ENCODE results near the gene MRPL17.

MRPL17 gene

GRCh38 chr11:6653656-6654055 is 29.5 kb downstream of the MRPL17 start:
- no peak for DNase-seq

DNA sequence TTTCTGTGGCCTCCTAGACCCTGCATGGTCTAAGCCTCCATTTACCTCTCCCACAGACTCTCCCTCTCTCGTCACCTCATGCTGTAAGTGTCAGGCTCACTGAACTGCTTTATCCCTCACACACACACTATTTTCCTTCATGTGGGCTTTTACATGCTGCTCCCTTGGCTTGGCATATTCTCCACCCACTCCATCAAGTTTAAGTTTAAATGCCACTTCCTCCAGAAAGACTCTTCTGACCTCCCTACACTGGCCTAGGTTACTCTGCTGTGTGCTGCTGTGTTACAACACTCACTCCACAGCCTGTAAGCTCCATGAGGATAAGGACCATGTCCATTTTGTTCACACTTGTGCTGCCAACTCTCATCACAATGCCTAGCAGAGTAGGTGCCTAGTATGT is 30.0 kb downstream of the MRPL17 start:
- no peak for DNase-seq

- no peak for DNase-seq
These were observed 31.0 kb downstream of the MRPL17 start for GRCh38 chr11:6652182-6652581.

GRCh38 chr11:6650980-6651379 is 32.2 kb downstream of the MRPL17 start:
- peak; percentile 22 to 30 for DNase-seq

- no peak for DNase-seq
These were observed 33.0 kb downstream of the MRPL17 start for GRCh38 chr11:6650104-6650503.

DNA sequence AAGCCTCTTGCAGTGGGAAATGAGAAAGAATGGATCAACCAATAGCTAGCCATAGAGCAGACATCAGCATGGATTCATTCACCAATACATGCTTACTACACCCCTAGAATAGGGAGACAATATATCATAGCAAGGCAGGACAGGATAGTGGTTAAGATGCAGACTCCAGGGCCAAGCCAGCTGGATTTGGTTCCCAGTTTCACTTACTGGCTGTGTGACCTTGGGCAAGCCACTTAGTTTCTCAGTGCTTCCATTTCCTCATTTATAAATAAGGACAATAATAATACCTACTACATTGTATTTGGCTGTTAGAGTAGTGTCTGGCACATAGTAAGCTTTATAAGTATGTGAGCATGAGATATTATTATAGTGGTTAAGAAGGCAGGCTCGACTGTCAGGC is 34.6 kb downstream of the MRPL17 start:
- no peak for DNase-seq

DNA sequence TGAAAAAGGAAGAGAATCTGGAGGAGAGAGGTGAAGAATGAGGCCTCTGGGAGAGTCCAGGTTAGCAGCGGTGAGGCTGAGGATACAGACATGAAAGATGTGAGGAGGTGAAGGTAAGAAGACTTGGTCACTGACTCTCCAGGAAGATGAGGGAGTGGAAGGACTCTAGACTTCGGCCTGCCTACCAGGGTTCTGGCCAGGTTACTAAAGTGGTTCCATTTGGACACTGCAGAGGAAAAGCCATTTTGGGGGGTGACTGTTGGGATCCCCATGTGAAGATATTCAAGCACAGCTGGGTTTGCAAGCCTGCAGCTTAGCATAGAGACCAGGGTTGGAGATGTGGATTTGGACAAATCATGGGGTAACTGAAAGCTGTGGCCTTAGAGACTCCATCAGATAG is 35.3 kb downstream of the MRPL17 start:
- no peak for DNase-seq

GRCh38 chr11:6646918-6647679 is 36.0 kb downstream of the MRPL17 start:
- no peak for DNase-seq

- no peak for DNase-seq
These were observed 36.6 kb downstream of the MRPL17 start for GRCh38 chr11:6646576-6646917.

GRCh38 chr11:6646071-6646470 is 37.1 kb downstream of the MRPL17 start:
- DNase-seq, result no peak

DNA sequence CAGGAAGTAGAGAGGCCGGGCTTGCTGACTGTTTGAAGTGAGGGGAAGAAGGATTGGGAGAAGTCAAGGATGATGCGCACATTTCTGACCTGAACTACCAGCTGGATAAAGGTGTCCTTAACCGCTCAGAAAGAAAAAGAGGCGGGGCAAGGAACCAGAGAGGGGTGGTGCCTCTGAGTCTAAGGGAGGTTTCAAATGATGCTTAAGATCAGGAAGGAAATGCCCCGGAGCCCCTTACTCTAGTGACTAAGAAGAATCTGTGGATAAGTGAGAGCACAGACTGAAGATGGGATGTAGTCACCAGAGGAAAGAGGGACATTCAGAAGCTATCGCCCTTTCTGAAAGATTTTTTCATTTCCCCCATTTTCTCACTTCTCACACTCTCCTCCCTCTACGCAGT is 40.2 kb downstream of the MRPL17 start:
- DNase-seq, result no peak

GRCh38 chr11:6640985-6641701 is 42.0 kb downstream of the MRPL17 start:
- no peak for DNase-seq

DNA sequence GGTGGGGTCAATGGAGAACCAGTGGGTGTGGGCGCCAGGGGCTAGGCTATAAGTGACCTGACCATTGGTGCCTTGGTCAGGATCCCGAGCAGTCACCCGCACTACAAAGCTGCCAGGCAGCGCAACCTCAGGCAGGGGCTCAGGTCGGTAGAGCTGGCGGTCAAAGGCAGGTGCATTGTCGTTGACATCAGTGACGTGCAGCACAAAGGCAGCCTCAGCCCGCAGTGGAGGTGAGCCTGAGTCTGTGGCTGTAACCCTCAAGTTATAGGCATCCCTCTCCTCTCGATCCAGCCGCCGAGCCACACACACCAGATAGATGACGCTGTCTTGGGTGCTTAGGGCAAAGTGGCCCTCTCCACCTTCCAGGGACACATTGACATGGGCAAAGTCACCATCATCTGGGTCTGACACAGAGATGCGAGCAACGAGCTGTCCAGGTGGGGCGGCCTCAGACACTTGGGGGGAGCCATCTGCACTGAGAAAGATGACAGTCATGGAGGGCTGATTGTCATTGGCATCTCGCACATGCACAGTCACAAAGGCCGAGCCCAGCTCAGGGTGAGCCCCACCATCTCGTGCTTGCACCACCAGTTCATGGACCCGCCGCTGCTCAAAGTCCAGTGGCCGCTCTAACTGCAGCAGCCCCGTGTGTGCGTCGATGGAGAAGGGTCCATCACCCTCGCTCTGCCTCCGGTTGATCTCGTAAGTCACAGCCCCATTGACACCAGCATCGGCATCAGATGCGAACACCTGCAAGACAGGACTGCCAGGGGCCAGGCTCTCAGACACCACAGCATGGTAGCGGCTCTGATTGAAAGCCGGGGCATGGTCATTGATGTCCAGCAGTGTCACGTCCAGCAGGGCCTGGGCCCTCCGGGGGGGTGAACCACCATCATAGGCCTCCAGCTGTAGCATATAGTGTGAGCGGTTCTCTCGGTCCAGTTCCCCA is 42.8 kb downstream of the MRPL17 start:
- no peak for DNase-seq

DNA sequence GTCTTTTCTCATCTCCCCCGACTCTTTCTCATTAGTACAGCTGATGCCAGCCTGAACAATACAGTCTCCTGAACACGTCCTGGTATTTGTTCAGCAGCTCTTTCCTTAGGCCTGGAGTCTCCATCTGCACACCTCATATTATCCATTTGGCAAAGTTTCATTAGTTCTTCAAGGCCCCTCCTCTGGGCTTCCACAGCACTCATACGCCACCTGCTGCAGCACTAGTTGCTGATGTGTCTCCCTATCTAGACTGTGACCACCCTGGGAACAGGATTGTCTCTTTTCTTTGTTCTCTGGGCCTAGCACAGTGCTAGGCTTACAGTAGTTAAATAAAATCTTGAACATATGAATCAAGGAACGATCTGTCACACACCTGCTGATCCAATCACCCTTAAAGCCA is 44.7 kb downstream of the MRPL17 start:
- no peak for DNase-seq

- DNase-seq, result no peak
These were observed 45.3 kb downstream of the MRPL17 start for GRCh38 chr11:6637871-6638270.

DNA sequence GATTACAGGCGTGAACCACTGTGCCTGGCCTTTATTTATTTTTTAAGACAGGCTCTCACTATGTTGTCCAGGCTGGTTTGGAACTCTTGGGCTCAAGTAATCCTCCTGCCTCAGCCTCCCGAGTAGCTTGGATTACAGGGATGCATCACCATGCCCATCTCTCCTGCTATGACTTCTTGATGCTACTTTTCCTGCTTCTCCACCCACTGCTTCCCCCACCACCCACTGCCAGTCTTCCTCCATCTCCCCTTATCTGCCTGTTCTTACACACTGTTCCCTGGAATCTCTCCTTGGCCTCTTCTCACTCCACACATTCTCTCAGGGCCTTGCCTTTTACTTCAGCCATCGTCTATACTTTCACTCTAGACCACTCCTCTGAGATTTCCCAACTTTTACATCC is 46.7 kb downstream of the MRPL17 start:
- no peak for DNase-seq

GRCh38 chr11:6635082-6635932 is 47.8 kb downstream of the MRPL17 start:
- DNase-seq, result no peak

GRCh38 chr11:6634534-6634933 is 48.6 kb downstream of the MRPL17 start:
- no peak for DNase-seq

- no peak for DNase-seq
These were observed 49.4 kb downstream of the MRPL17 start for GRCh38 chr11:6633422-6634408.

DNA sequence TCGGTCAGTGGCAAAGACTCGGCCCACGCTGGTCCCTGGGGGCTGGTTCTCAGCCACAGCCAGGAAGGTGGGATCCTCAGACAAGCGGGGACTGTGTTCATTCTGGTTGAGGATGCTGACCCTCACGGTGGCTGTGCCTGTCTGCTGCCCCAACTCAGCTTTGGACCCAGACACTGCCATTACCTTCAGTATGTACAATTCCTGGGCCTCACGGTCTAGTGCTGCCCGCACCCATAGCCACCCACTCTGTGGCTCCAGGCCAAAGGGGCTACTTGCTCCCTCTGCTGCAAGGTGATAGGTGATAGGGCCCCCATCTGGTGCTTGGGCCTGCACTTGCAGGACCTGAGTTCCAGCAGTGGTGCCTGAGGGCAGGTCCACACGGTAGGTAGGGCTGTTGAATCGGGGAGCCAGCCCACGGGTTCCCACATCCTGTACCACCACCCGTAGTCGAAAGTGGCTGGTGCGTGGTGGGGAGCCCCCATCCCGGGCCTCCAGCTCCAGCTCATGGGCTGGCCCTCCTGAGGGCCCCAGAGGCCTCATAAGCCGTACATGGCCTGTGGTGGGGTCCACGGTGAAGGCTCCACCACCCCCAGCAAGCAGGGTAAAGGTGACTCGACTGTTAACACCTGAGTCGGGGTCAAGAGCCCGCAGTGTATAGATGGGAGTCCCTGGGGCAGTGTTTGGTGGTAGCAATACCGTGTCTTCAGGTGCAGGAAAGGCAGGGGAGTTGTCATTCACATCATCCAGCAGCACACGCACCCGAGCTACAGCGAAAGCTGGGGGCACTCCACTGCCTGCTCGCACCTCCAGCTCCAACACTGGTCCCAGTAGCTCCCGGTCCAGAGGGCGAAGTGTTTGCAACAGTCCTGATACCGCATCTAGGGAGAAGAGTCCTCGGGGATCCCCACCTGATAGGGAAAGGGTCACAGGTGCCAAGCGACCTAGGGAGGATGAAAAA is 50.7 kb downstream of the MRPL17 start:
- no peak for DNase-seq

All from activated CD4-positive, alpha-beta T cell treated with anti-CD3 and anti-CD28 coated beads for 4 hours (primary cell).